Stimulated activated naive CD4-positive, alpha-beta T cell (primary cell): ENCODE data around the gene SMARCD3.

ENCODE experiments used
- DNase-seq, 6 experiments: peaks; one replicate each; lab custom pipeline; 2025; lab: John Stamatoyannopoulos, UW

SMARCD3 gene

DNA sequence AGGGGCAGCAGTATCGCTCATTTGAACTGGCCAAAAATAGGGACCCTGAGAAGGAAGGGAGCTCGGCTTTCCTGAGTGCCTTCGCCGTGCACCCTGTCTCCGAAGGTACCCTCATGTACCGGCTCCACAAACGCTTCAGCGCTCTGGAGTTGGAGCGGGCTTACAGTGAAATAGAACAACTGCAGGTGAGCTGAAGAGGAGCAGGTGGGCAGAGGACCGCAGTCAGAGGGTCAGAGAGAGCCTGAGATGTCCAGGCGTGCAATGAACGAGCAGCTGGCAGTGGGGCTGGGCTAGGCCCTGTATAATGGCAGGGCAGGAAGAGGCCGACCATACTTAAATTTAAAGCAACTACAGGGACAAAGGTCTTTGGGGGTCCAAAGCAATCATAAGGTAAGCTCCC is 12.1 kb downstream of the SMARCD3 start:
- DNase-seq = no peak

DNA sequence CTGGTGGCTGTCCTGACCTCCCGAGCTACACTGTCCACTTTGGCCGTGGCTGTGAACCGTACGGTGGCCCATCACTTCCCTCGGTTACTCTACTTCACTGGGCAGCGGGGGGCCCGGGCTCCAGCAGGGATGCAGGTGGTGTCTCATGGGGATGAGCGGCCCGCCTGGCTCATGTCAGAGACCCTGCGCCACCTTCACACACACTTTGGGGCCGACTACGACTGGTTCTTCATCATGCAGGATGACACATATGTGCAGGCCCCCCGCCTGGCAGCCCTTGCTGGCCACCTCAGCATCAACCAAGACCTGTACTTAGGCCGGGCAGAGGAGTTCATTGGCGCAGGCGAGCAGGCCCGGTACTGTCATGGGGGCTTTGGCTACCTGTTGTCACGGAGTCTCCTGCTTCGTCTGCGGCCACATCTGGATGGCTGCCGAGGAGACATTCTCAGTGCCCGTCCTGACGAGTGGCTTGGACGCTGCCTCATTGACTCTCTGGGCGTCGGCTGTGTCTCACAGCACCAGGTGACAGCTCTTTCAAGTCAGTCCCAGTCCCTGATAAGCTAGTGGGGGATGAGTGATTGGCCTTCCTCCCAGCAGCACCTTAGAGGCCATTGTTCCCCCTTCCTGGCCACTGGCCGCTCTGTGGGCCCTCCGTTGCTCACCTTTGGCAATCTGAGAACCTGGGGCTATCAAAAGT is 13.3 kb downstream of the SMARCD3 start:
- DNase-seq = no peak

DNA sequence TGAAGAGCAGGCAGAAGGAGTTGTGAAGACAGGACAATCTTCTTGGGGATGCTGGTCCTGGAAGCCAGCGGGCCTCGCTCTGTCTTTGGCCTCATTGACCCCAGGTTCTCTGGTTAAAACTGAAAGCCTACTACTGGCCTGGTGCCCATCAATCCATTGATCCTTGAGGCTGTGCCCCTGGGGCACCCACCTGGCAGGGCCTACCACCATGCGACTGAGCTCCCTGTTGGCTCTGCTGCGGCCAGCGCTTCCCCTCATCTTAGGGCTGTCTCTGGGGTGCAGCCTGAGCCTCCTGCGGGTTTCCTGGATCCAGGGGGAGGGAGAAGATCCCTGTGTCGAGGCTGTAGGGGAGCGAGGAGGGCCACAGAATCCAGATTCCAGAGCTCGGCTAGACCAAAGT is 14.7 kb downstream of the SMARCD3 start:
- no peak for DNase-seq

DNA sequence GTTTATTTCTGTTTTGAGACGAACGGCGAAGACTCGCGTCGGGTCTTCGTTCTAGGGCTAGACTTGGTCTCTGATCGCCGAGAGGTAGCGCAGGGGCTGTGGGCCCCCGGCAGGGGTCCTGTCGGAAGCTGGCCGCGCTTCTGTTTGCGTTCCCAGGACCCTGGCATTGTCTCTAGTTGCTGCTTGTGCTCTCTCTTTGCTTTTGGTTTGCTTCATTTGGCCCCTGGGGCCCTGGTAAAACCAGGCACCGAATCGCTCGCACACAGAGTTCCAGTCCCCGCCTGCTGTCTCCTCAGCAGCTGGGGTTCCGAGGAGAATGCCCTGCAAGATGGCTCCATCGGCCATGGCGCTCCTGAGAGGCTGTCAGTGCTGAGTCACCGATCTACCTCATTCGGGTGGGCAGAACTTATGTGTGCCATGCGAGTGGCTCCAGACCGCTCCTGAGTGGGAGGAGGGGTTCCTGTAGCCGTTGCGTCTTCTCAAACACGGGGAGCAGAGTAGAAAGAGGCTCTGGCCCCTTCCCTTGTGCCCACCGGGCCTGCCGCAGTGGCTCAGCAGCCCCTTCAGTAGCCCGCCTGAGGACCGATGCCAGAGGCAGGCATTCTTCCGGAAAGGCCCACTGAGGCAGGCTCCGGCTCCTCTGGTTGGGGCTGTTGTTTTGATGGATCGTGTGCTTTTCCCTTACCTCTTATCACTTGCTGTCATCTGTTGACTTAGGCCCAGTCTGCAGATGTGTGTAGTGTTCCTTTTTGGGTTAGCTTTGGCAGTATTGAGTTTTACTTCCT is 15.4 kb downstream of the SMARCD3 start:
- peak; percentile 3 to 29 (median 20) for DNase-seq

DNA sequence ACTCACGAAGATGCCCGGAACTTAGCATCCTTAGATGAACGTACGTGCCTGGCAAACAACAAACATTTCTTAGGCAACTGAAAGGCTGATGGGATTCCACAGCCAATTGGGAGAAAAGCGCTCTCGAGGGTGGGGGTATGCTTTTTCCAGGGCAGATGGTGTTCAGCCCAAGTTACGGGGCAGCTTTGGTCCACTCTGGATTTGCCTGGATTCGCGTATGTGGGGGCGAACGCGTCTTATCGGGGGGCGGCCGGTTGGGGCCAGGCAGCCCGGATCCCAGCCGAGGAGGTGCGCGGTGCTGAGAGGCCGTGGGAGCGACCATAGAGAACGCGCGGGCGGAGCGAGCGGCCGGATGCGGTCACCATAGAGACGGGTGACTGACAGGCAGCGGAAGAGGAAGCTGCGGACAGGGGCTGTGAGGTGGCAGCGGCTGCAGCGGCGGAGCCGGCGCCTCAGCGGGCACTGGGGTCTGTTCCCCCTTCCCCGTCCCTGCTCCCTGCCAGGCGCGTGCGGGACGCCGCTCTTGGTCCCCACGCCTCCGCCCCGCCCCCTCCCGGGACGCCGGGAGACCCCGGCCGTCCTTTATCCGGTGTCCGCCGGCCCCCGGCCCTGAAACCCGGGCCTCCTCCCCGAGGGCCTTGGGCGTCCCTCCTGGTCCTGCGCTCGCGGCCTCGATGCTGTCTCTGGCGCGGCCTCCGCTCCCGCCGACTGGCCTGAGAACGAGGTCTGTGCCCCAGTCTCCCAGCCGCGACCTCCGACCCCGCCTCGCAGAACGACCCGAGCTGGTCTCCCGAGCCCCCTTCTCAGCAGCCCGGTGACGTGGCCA is 16.2 kb downstream of the SMARCD3 start, which contains the start of gene CHPF2:
TSS of gene CHPF2 (plus strand) at position 393 of the 826 bp plus-strand sequence. CDS start 1,529 bp downstream, outside the sequence.
- peak; percentile 72 to 83 (median 78) for DNase-seq

DNA sequence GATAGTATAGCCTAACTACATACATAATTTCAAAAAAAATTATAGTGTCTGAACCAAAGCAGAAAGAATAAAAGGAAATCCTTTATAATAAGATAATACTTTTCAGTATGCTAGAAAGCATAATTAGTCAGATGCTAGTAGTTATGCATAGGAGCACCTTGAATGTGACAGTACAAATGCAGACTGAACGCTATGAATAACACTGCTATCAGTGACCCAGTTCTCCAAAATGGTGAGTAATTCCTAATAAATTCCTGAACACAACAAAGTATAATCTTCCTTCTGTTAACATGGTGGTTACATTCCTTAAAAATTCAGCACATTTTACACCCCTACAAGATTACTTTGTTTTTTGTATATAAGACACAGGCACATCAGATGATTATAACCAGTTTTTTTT is 17.4 kb downstream of the SMARCD3 start:
- no peak for DNase-seq

DNA sequence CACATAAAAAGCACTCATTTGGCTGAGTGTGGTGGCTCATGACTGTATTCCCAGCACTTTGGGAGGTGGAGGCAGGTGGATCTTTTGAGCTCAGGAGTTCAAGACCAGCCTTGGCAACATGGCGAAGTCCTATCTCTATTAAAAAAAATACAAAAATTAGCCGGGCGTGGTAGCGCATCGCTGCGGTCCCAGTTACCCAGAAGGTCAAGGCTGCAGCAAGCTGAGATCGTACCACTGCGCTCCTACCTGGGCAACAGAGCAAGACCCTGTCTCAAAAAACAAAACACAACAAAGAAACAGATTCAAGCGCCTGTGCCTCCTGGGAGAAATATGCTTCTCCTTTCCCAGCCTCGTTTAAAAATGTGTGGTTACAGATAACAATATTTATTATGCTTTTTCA is 19.2 kb downstream of the SMARCD3 start:
- DNase-seq = no peak

DNA sequence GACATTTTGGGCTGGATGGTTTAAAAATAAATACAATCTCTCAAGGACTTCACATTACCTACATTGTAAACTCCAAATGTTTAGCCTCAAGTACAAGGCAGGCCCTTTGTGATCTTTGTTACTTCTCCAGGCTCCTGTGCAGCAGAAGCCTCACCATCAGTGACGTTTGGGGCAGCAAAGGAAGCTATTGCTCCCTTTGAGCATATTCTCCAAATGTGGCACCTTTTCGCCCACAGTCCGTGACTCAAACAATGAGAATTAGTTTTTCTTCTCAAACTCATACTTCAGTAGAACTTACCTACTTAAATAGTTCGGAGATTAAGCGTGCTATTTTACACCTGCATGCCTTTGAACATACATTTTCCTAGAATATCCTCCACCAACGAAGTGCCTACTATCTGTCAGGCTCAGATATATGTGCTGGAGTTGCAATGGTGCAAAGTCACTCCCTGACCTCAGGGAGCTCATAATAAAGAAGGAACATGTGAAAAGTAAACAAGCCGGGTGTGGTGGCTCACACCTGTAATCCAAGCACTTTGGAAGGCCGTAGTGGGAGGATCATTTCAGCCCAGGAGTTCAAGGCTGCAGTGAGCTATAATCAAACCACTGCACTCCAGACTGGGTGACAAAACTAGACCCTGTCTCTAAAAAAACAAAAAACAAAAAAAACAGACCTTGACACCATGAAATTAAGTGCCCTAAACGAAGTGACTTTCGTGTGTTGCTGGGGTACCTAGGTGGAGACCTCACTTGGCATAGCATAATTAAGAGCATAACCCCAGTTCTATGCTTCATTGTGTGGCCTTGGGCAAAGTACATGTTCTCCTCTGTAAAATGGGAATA is 20.2 kb downstream of the SMARCD3 start:
- no peak for DNase-seq

DNA sequence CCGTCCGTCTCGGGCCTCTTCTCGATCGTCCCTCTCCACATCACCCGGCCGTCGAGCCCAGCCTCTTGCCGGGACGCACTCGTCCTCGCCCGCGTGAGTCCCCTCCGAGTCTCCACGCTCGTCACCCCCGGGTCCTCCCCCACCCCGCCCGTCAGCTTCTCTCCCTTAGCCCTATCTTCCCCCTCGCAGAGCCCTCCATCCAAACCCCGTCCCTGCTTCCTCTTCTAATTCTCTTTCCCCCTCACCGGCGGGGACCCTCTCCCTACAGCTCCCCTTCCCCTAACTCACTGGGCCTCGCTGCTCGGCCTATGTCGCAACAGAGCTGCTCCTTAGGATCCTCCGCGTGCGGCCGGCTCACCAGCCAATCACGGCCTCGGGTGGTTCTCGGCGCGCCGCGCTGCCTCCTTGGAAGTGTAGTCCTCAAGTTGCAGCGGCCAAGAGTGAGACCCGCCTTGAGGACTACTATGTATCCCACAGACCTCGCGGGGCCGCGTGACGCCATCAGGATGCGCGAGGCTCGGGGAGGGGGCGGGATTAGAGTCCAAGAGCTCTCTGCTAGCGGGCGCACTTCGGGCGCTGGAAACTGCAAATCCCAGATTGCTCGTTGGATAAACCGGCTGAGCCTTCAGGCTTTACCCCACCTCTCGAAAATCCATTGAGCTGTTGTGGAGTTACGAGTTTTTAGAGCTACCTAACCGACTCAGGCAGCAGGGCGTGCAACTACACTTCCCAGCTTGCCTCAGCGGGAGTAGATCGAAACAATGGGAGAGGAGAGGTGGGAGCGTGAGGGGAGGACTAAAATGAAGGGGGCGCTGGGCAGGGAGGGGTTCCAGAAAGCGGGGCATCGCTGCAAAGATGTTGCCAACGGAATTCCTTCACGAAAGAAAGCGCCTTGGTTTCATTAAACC is 21.4 kb downstream of the SMARCD3 start, which contains the start of gene ABCF2:
TSS of gene ABCF2 (minus strand) at position 331 of the 908 bp plus-strand sequence. CDS start 747 bp downstream, outside the sequence.
- peak; percentile 93 to 98 (median 96) for DNase-seq

DNA sequence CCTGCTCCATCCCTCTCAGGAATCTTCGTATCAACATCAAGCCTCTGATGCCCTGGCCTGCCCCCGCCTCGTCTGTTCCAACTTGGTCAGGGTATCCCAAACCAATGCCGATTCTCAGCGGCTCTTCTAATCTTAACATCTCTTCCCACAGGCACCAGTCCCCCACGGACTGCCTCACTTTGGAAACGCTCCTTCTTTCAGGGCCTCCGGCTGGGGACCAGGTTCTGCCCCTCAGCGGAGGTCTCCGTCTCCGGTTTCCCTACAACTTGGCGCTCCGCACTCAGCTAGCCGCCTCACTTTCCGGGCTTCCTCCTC is 22.0 kb downstream of the SMARCD3 start:
- DNase-seq = no peak

DNA sequence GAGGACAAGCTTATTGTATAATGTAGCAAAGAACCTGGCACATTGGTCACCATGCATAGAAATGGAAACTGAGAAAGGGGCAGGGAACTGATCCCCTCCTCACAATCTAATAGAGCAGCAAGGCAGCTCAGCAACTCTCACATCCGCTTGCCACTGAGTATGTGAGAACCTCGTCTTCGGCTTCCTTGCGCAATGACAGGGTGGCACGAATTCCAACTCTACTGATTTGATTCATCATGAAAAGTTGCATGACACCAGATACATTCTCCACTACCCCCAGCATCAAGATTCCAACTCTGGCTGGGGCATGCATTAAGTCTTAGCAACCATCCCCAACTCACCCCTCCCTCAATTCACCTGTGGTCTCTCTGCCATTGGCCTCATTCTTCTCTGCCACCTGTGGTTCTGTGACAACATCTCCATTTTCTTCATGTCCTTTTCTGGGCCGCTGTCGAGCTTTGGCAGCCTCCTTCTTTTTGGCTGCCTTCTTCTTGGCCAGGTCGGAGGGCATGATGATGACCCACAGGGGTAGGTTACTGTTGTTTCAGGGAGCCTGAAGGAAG is 22.5 kb downstream of the SMARCD3 start:
- DNase-seq = no peak

DNA sequence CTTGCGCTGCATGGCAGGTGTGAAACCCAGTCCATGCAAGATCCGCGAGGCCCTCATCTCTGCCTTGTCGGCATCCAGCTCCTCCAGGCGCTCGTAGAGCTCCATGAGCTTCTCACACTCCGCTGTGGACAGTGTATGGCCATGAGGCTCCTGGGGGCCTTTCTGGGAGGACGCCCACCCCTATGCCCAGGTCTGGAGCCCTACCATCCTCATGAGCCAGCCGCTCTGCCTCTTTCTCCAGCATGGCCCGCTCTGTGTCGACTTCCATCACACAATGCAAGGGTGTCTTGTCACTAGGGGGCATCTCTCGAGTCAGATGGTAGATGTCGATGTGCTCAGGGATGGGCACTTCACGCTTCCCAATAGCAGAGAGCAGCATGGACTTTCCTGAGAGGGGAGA is 24.8 kb downstream of the SMARCD3 start:
- no peak for DNase-seq

DNA sequence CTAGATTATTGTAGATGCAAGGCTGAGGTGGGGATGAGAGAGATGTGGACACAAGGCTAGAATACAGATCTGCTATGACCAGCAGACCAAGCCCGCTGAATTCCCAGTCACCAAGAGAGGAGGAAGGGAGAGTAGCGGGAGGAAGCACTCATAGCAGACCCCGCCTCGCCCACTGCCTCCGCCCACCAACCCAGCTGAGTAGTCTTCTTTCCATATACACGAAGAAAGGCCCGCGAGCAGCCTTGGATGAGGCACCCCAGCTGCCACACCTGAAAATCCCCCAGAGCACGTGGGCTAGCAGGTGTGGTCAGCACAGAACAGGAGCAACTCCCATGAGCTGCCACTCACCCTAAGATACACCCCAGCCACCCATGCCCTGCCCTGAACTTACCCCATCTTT is 30.3 kb downstream of the SMARCD3 start:
- DNase-seq = no peak

DNA sequence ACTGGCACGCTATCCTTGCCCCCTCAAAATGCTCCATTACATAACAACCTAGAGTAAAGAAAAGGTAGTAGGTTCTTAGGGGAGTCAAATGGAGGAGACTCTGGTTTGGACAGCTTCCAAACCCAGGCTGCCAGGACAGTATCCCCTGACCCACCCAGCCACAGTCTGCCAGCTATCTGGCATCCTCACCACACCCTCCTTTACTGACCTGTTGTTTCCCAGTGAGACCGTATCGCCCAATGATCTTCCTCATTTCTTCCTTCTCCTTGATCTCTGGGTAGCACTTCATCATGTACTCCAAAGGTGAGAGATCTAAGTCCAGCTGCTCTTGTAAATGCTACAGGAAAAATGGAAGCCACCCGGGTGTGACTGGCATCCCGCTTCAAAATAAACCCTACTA is 33.1 kb downstream of the SMARCD3 start:
- no peak for DNase-seq

DNA sequence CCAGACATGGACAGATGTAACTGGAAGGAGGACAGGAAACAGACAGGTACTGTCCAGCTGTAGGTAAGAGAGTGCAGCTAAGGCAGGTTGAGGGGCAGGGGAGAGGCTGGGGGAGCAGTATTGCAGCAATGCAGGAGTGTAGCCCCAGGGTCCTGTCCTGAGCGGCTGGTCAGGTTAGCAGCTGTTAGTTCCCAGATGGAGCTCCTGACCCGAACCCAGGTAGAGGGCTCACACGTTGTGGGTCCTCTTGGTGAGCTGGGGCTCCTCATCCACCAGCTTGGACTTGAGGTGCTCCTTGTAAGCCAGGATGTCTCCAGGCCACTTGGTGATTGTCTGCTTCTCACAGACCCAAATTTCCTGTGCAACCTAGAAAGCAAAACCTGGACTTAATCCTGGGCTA is 34.7 kb downstream of the SMARCD3 start:
- DNase-seq = no peak

DNA sequence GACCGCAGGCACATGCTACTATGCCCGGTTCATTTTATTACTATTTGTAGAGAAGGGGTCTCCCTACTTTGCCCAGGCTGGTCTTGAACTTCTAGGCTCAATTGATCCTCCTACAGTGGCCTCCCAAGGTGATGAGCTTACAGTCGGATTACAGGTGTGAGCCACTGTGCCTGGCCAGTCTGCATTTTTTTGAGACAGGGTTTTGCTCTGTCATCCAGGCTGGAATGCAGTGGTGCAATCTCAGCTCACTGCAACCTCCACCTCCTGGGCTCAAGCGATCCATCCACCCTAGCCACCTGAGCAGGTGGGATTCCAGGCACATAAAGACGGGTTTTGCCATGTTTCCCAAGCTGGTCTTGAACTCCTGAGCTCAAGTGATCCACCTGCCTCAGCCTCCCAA is 35.9 kb downstream of the SMARCD3 start:
- DNase-seq = no peak

DNA sequence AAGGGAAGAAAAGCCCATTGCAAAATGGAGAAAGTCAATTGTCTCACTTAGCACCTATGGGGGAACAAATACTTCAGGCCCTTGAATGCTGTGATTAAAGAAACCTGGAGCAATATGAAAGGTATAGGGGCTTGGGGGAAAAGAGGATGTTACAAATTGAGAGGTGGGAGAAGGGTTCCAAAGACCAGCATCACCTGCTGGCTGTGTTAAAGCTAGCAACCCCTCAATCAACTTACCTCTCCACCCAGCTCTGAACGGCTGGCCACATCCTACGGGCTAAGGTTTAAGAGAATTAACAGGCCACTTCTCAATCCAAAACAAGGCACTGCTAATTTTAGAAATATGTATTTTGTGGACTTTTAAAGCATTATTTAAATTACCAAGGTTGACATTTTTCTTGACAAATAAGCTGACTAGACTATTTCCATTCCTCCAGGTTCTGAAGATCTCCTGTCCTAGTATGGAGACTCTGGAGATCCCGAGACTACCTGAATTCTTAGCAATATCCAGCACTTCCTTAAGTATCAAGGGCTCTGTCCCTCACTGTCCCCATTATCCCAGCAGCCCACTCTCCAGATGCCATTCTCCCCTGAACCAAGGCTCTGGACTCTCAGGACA is 37.2 kb downstream of the SMARCD3 start:
- no peak for DNase-seq

DNA sequence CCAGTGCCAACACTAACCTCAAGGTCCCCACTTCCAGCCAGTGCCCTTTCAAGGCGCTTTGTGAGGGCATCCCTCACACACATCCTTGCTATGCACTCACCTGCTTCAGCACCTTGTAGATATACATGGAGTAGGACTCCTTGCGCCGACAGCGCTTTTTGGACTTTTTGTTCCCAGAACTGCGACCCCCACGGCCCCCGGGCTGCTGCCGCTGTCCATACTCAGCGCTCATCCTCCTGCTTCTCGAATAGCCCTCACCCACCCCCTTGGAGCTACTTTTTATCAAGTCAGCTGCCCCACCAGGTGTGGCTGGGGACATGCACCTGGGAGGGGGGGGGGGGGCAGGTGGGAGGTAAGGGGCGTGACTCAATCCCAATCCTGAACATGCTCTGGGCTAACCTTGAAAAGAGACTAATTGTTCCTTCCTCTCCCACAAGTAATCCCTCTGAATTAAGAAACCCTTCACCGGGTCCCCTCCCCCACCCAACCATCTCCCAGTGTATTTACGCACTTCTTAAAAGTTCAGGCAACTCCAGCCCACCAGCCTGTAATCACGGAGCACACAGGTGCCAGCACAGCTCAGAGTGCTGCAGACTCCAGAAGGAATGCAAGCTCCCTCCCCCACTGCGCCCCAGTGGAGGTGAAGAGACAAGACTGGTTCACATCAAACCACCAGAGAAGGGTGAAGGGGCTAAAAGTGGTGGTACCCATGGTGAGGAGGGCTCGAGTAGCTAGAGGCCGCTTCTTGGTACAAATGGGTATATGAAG is 38.2 kb downstream of the SMARCD3 start, which contains the start of gene H2BK1:
TSS of gene H2BK1 (minus strand) at position 402 of the 768 bp plus-strand sequence. CDS start at position 232, 170 bp downstream.
- no peak for DNase-seq

DNA sequence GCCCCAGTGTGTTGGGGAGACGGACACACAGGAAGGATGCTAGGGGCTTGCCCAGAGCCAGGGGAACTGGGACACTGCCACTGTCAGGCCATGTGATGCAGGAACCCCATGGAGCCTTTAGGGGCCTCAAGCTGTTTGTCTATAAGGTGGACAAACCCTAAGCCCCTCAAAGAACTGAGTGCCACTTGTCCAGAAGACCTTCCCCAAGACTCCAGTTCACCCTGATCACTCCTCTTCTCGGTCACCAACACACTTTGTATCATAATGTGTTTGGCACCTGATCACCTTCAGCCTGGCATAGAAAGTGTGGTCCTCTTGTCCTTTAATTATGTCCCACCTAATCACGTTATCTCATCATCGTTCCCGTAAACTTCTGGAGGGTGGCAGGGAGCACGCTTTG is 38.9 kb downstream of the SMARCD3 start:
- DNase-seq = no peak
